Mesenteric fat pad (tissue), 1 donor: ENCODE results near the gene P2RX7. TPM values are rescaled to one million over a fixed set of nuclear protein-coding genes. Genes with fewer than 3 reads are reported as not detected.

ENCODE experiments used
- DNase-seq: peaks from one replicate; pipeline ENCODE4 v3.0.0-alpha.2; 2020; ENCODE audit warnings: low spot score
- long read RNA-seq: library from polyadenylated mRNA; unstranded; transcript quantifications from one replicate; pipeline ENCODE4 v2.0.0, GENCODE V29; 2020
- total RNA-seq: library from RNA; stranded (reverse); fragmentation: NEBNext Ultra II Directional; extraction: Animal tissue kit (Norgen Biotek cat#: 25700); gene quantifications from one replicate; pipeline ENCODE4 v1.2.1, GENCODE V29; 2021
- donor health status: DM: yes; HTN: yes; CAD: no.

P2RX7 gene
- 4.7 TPM for total RNA-seq
- long read RNA-seq, full-length matches to known transcripts = 6 of 13 reads
- long read RNA-seq, partial matches to known transcripts = 6 of 13 reads
- long read RNA-seq, other reads (novel, unspliced or antisense) = 1 of 13 reads

- peak; percentile 90 for DNase-seq
These were observed at the start of gene P2RX7 for GRCh38 chr12:121132601-121133481. TSS of gene P2RX7 (plus strand) at chr12:121132876. CDS start at chr12:121132971, 95 bp downstream.

DNA sequence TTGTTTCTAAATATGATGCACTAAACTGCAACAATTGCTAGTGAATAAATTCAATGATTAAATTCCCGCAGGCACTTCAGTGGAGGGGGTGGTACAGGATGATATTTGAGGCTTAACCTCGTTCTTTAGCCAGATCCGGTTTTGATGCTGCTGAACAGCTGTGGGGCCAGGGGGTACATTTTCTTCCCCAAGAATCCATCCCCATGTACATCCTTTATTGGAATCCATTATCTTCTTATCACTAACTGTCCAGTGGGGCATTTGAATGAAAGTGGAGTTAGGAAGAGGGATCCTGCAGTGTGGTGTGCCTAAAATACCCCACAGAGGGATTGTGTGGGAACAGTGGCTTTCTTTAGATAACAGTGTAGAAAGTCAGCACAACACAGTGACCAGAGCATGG is 48.4 kb upstream of the P2RX7 start:
- DNase-seq = no peak

DNA sequence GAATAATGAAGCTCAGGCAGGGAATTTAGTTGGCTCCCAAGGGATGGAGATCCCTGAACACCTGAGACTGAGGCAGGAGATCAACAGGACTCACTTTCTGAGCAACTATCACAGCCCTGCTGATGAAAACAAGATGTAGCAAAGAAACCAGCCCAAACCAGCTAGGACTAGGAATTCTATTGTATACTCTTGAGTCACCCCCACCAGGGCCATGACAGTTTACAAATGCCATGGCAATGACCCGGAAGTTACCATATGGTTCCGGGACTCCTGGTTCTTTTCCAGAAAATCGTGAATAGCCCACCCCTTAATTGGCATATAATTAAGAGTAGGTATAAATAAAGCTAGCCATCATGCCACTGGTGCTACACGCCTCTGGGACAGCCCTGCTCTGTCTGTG is 47.6 kb upstream of the P2RX7 start:
- peak; percentile 5 for DNase-seq

GRCh38 chr12:121085506-121086353 is 46.9 kb upstream of the P2RX7 start:
- DNase-seq = peak; percentile 79

DNA sequence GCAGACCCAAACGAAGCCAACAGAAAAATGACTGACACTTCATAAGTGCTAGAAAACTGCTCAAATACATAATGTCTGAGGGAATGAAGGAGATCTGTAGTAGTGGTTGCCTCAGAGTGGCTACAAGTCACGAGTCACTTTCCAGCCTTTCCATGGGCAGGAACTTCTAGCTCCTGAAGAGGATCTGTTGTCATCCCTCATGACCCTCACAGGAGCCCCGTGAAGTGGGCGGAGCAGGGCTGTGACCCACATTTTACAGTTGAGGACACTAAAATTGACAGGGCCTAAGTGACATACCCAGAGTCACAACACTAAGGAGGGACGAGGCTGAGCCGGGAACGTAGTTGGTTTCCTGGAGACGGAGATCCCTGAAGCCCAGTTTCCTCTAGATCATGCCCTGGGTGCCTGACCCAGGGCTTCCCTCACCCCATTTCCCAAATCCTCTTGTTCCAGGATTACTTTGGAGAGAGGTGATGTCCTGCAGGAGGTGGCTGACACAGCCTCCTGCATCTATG is 45.8 kb upstream of the P2RX7 start:
- DNase-seq = peak; percentile 75

DNA sequence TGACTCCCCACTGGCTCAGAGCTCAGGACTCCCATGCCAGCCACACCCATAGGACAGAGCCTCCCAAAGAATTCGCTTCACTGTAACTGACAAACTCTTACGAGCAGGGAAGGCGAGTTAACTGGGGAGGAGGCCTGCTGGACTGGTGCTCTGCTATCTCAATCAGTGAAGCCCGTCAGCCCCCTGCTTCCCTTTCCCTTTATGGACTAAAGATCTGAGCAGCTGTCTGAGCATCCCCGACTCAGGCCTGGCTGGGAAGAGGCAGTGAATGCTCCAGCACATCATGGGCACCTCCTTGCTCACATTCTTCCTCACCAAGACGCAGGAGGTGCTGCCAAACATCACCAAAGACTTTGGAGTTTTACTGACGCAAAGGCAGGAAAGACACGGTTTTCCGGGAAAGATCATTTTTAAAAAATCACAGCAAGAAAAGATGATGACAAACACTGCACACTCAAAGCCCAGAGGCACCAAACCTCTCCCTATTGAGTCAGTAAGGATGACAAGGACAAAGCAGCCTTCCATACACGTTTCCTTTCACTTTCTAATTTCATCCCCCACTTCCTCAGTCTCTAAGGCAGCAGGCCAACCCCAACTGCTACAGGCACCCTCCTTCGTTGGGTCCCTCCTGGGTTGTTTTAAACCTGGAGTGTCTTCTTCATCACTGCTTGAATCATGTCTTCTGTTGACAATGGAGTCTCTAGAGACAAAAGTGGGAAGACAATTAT is 45.0 kb upstream of the P2RX7 start:
- peak; percentile 53 for DNase-seq

- DNase-seq = no peak
These were observed 44.5 kb upstream of the P2RX7 start for GRCh38 chr12:121088195-121088585.

DNA sequence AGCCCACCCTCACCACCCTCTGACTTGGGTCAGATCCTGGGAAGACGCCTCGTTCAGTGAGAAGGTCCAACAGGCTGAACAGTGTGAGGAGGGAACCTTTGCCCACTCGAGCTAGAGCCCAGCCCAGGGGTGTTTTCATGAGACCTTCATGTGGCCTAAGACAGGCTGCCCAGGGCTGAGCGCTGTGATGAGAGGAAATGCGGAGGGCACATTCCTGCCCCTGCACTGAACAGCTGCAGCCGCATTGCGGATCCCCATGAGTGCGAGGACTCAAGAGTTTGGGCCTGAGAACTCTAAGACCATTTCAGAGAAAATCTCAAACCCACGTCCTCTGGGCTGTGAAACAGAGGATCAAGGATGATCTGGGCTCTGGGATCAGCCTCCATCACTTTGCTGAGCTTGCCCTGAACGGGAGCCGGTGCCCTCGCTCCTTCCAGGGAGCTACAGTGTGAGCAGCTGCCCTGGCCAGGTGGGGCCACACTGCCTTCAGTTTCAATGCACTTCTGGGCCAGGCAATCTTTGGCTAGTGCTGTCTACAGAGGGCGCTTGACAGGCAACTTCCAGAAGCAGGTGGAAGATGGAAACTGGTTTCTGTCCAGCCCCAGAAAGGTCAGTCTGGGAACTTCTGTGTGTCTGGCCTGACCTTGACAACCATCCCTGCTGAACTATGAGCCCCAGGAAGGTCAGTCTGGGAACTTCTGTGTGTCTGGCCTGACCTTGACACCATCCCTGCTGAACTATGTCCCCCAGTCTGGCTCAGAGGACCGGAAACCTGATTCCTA is 43.5 kb upstream of the P2RX7 start:
- DNase-seq = peak; percentile 84

DNA sequence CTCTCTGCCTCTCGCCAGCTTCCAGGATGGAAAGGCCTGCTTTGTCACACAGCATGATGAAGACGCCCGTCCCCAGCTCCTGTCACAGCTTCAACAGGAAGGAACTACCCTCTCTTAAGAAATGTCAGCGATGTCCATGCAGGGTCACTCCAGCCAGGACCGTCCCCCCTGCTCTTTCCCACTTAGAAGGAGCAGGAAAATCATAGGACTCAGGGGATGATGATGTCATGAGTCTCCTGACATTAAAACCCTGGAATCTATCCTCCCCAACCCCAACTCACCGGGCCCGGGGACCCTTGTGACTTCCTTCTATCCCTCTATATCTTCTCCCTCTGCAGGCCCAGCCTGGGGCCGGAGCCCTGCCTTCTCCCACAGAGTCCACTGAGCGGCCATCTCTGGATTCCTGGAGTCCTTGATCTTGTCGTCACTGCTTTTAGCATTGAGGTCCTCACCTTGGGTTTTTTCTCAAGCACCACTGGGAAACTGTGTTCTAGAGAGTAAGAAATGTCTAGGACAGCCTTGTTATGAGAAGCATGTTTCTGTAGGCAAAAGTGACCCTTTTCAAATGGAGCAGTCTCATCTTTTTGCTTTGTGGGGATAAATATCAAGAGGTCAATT is 42.8 kb upstream of the P2RX7 start:
- peak; percentile 81 for DNase-seq

DNA sequence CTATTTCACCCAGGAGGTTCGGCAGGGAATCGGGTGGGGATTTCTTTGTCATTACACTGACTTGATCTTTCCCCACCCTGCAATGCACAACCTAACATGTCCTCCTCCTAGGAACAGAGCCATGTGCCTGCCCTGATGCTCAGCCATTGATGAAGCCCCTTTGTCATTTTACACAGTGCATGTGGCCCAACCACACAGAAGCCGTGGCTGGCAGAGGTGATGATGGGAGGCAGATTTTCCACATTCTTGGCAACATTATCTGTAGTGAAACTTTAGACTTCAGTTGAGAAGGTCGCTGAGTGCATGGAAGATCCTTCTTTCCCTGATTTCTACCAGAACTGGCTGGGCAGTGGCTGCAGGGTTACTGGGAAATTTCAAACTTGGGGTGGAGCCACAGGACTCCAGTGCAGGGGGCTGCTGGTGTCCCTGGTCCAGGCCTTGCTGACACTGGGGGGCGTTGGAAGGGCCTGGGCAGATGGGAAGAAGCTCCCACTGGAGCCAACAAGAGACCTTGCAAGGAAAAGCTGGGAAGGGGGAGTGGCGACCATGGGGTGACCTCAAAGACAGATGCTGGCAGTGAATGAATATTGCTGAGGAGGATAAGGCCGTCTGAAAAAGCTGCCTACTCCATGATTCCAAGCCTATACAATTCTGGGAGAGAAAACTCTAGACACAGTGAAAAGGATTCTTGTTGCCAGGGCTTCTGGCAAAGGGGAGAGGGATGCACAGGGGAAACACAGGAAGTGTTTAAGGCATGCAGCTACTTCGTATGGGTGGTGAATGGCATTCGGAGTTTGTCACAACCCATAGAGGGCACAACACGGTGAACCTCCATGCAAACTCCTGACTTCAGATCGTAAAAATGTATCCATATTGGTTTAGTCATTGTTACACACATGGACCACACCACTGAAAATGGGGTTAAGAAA is 41.8 kb upstream of the P2RX7 start:
- DNase-seq = peak; percentile 69

DNA sequence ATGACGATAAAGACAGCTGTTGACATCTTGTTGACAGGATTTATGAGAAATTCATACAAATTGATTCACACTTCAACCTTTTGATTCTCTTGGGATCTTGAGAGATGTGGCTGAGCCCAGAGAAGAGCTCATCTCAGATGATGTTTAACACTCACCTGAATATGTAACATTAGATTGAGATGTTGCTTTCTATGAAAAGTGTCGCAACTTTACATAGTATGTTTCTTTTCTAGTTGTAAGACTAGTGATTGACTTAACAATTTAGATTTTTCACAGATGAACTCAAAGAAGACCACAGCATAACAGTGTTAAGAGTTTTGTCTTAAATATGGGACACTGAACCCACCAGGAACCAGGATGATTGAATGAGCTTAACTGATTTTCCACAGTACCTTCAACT is 40.6 kb upstream of the P2RX7 start:
- no peak for DNase-seq

DNA sequence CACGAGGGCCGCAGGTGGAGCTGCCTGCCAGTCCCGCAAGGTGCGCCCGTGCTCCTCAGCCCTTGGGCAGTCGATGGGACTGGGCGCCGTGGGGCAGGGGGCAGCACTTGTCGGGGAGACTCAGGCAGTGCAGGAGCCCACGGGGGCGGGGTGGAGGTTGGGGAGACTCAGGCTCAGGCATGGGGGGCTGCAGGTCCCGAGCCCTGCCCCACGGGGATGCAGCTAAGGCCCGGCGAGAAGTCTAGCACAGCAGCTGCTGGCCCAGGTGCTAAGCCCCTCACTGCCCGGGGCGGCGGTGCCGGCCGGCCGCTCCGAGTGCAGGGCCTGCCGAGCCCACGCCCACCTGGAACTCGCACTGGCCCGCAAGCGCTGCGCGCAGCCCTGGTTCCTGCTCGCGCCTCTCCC is 39.2 kb upstream of the P2RX7 start:
- peak; percentile 83 for DNase-seq

- DNase-seq = peak; percentile 94
These were observed 37.0 kb upstream of the P2RX7 start for GRCh38 chr12:121095544-121096198.

DNA sequence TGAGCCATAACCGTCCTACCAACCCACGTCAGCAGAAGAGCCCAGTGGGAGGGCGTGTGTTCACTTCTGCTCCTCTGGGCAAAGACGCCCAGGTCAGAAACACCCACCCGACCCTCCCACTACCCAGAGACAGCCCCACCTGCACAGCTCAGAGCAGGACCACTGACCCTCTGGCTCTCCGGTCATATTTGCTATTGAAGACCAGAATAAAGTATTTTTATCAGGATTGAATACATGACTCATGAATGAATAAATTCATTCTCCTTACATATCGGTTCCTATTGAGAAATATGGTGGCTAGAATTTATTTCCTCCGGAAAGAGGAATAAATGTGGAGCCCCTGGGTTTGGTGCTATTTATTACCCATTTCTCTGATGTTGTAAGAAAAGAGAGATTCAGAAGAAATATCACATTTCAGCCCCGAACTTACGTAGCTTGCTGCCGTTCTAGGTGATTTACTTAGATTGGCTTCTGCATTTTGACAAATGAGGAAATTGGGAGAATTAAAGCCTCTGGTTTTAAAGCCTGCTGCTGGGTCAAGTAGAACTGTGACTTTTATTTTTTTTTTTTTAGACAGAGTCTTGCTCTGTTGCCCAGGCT is 36.4 kb upstream of the P2RX7 start:
- DNase-seq = no peak

DNA sequence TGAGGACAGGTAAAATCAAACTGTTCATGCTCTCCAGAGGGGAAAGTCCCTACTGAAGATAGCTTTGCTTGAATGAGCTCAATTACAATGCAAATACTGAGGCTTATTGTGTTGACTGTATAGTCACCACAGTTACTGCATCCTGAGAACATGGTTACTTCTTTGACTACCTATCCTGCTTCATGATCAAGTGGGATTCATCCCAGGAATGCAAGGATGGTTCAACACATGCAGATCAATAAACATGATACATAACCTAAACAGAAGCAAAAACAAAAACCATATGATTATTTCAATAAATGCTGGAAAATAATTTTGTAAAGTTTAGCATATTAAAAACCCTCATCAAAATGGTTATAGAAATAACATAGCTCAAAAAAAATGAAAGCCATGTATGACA is 32.9 kb upstream of the P2RX7 start:
- no peak for DNase-seq

- peak; percentile 47 for DNase-seq
These were observed 30.4 kb upstream of the P2RX7 start for GRCh38 chr12:121102307-121102706.

DNA sequence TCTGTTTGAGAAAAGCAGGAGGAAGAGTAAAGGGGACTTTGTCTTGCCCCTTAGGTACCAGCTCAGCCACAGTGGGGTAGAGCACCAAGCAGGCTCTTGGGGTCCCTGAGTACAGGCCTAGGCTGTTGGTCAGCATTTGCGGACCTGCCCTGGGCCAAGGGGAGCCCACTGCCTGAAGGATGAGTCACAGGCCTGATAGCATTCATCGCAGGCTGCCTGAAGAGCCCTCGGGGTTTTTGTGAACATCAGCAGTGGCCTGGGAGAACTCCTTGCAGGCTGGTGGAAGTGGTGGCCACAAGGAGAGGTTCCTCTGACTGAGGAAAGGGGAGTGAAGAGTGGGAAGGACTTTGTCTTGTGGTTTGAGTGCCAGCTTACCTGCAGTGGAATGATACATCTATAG is 25.0 kb upstream of the P2RX7 start:
- DNase-seq = no peak

- no peak for DNase-seq
These were observed 24.2 kb upstream of the P2RX7 start for GRCh38 chr12:121108492-121108891.
